IPS-11a (cell line): ENCODE measurements around the gene CAPN9.
"Not testable (repeated sequence)": the region's sequence is repeated elsewhere in the genome, so short reads cannot be mapped to it uniquely, and the experiment has no call there.

ENCODE experiments used
- H3K4me3 ChIP-seq: one replicate; pipeline ENCODE4 v1.5.1; 2013; ENCODE audit warnings: low read depth, low read length, control low read depth

CAPN9 gene

DNA sequence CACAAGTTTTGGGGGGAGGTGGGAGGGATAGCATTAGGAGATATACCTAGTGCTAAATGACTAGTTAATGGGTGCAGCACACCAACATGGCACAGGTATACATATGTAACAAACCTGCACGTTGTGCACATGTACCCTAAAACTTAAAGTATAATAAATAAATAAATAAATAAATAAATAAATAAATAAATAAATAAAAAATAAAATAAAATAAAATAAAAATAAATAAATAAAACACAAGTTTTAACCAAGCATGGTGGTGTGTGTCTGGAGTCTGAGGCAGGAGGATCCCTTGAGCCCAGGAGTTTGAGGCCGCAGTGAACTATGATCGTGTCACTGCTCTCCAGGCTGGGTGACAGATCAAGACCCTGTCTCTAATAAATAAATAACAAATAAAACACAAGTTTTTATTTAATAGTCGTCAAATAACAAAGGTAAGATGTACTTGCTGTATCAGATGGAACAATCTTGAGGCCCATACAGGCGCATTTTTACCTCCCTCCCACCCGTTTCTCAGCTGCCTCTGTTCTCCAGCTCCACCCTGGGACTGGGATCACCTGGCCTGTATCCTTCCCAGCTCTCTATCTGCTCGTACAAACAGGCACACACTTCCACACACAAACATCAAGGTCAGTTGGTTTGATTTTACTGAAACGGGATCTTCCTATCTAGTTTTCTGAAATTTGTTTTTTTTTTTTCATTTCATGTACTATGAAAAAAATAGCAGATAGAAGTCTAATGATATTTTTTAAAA, 20.8 kb downstream of the CAPN9 start:
- not testable (repeated sequence) for H3K4me3 ChIP-seq

DNA sequence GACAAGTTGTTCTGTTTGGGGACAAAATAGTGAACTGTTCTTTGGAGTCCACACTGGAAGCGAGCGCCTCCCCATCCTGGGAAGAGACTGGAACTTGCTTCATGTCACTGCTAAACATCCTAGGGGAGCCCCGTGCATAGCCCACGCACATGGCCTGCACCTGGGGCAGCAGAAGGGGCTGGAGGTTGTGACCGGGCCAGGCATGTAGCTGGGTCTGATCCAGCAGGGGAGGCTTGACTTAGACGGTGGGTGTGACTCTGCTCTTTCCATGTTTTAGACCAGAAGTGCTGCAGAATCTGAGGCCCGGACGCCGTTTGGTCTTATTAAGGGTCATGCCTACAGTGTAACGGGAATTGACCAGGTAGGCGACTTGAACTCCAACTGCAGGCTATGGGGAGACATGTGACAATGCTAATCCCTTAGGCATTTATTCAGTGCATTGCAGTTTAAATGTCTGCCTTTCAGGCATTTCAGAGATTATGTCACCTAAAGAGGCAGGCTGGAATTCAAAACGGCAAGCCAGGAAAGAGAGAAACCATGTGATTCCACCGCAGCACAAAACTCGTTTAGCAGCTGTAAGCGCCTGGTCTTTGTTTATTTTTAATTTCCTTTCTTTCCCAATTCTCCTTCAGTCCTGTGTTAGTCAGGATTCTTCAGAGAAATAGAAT, 21.8 kb downstream of the CAPN9 start:
- H3K4me3 ChIP-seq = no peak overlapping the region

DNA sequence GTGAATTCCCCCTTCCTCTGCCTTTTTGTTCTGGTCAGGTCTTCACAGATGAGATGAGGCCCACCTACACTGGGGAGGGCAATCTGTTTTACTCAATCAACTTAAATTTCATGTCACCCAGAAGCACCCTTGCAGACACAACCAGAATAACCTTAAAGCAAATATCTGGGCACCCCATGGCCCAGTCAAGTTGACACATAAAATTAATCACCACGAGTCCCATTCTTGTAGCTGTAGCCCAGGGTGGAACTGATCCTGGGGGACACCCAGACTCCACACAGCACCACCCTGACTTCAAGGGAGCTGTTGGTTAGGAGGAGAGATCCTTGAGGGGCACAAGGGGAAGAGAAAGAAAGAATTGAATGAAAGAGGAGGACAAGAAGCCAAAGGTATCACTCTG, 23.1 kb downstream of the CAPN9 start:
- no peak overlapping the region for H3K4me3 ChIP-seq

GRCh38 chr1:230771773-230772354, 24.7 kb downstream of the CAPN9 start:
- H3K4me3 ChIP-seq = no peak overlapping the region

GRCh38 chr1:230772457-230773395, 25.5 kb downstream of the CAPN9 start:
- no peak overlapping the region for H3K4me3 ChIP-seq

GRCh38 chr1:230773396-230774033, 26.3 kb downstream of the CAPN9 start:
- H3K4me3 ChIP-seq = no peak overlapping the region

GRCh38 chr1:230778916-230779590, 31.9 kb downstream of the CAPN9 start:
- no peak overlapping the region for H3K4me3 ChIP-seq

- H3K4me3 ChIP-seq = no peak overlapping the region
Measured at GRCh38 chr1:230781131-230781530, 33.9 kb downstream of the CAPN9 start.

DNA sequence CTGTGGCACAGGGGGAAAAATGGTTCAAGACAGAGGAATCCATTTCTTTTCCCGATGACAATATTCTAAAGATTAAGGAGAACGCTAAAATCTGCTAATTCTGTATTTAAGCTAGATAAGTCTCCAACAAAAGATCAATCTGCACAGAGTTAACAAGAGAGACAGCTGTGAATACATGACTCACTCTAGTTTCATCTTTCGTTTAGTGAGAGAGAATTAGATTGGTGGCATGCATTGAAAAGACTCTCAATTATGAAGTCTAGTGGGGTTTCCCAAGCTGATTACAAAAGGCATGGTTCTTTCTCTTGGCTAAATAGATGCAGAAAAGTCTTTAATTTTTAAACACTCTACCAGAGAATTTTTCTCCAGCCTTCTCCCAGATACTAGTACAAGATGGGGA, 34.4 kb downstream of the CAPN9 start:
- no peak overlapping the region for H3K4me3 ChIP-seq

- H3K4me3 ChIP-seq = no peak overlapping the region
Measured at GRCh38 chr1:230784163-230784562, 37.0 kb downstream of the CAPN9 start.

- H3K4me3 ChIP-seq = no peak overlapping the region
Measured at GRCh38 chr1:230785636-230786384, 38.6 kb downstream of the CAPN9 start.

DNA sequence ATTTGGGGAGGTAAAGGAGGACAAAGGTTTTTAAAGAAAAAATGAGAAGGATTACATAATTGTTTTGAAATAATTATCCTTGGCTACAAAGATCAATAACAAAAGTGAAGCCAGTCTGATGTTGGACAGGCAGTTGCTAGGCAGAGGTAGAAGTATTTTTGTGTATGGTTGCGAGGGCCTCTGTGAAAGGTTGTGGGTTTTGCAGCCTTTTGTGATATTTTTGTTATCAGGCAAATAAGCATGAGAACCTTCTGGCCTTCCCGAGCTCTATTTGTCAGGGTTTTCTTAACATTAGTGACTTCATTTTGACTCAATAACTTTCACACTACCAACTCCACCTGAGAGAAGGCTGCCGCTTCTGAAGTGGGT, 39.2 kb downstream of the CAPN9 start:
- H3K4me3 ChIP-seq = no peak overlapping the region

DNA sequence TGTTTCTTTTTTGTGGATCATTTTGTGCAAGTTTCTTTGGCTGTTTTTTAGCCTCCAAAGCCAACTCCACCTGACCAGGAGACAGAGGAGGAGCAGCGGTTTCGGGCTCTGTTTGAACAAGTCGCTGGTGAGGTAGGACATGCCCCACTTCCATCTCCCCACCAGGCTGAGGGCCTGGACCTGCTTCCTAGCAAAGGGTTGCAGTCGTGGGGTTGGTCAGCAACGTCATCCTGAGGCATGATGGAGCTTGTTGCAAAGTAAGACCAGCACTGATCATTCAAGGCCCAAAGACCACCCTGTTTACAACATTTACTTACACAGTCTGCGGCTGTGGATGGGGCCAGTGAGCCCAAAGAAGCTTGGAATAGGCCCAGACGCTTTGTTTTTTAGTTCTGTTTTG, 40.3 kb downstream of the CAPN9 start:
- no peak overlapping the region for H3K4me3 ChIP-seq

- no peak overlapping the region for H3K4me3 ChIP-seq
Measured at GRCh38 chr1:230788561-230789275, 41.5 kb downstream of the CAPN9 start.

- no peak overlapping the region for H3K4me3 ChIP-seq
Measured at GRCh38 chr1:230790026-230790425, 42.8 kb downstream of the CAPN9 start.

DNA sequence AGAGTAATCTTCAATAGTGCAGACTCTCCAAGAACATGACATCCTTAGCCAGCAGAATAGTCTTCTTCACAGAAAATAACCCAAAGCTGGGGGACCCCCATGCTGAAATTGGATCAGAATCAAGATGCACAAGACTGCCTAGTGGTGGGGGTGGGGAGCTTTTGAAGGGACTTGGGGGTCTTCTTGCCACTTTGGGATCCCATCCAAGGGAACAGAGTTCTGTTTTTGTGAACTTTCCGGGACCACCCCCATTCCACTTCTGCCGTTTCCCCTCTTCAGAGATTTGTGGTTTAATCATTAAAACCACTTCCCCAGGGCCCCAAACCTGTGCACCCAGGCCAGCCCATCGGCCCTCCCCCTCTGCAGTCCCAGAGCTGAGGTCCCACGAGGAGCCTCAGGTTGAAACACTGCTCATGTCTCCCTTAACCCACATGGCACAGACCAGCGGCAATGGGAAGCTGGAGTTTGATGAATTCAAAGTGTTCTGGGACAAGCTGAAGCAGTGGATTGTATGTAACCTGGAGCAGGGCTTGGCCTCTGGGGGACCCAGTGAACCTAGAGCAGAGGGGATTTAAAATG, 44.9 kb downstream of the CAPN9 start:
- H3K4me3 ChIP-seq = no peak overlapping the region

- H3K4me3 ChIP-seq = no peak overlapping the region
Measured at GRCh38 chr1:230792691-230793462, 45.7 kb downstream of the CAPN9 start.

DNA sequence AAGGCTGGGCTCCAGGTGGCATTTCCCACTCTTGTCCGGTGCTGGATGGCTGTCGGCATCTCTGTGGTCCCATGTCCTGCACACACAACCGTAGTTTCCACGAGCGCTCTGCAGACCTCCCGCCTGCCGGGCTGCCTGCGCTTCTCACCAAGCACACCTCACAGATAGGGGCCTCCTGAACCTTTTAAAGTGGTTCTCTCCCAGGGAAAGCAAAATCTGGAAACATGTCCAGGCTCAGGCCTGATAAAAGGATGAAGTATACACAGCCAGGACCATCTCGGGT, 46.2 kb downstream of the CAPN9 start:
- H3K4me3 ChIP-seq = no peak overlapping the region
